Activated CD4-positive, alpha-beta T cell treated with anti-CD3 and anti-CD28 coated beads, Interleukin-2, Interleukin-6, amounts not matched to agents 100 ng/mL and 50 ng/mL, durations not matched to agents 16 hours and 8 hours (primary cell): ENCODE results near the gene NHLH2.

Experiments
- DNase-seq: peaks from one replicate; pipeline ENCODE4 v3.0.0-alpha.2; 2020

NHLH2 gene

DNA sequence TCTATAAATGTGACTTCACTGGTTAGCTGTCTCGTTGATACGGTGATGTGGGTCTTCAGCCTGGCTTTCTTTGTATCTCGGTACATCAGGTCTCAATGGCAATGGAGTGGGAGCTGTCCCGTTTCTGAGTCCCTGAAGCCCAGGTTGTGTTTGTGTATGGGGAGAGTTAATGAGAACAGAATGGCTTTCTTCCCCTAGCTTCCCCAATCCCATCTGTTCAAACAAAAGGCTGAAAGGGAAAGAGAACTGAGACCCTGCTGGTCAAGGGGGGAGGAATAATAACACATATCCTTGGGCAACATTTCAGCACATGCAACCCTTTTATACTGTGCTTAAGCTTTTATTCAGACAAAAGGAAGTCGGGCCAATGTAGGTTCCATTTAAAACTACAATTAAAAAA lies 44.0 kb downstream of the NHLH2 start:
- no peak for DNase-seq

DNA sequence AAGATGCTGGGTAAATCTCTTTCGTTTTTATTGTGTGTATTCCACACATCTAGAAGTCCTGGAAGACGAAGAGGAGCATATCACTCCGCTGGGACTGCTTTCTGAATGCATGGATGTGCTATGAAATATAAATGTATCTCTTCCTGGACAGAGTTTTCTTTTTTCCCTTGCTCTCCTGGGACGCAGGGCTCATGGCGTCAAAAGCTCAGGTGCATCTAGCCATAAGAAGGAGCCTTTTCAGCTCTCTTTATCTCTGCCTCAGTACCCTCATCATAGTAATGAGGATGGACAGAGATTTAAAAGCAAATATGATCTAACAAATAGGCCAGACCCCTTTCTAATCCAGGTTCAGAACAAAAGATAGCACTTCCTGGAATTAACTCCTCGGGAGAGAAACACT lies 44.9 kb downstream of the NHLH2 start:
- DNase-seq = no peak

- no peak for DNase-seq
Measured at GRCh38 chr1:115794976-115795639, 45.8 kb downstream of the NHLH2 start.

DNA sequence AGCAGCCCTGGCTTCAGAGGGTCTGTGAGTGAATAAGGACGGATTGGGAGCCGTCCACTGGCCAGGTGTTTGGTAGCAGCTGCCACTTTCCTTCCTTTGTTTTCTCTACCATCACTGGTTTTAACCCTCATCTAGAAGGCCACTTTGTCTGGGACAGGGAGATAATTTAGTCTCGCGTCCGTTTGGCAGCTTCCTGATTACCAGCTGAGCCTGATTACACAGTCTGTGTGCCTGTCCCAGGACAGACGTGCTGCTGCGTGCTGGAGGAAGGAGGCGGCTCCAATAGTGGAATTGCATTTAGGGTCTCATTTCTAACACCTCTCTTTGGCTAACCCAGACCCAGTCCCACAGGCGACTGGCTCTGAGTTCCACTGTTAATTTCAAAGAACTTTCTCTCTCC lies 47.8 kb downstream of the NHLH2 start:
- DNase-seq = no peak

DNA sequence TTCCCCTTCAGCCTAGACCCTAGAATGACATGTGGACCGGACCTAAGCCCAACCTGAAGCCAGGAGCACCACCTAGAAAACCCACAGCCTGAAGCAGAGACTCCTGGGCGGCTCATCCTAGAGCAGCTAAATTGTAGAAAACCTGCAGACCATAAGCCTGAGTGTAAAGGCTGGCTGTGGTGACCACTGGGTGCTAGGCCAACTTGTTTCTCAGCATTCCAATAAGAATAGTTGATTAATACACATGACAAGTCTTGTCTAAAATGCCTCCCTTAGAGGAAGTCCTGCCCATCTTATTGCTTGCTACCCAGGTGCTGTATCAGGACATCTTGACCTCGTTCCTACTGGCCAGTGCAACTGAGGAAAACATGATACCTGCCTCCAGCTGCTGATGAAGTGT lies 49.1 kb downstream of the NHLH2 start:
- DNase-seq = no peak

- no peak for DNase-seq
Measured at GRCh38 chr1:115790846-115791245, 50.1 kb downstream of the NHLH2 start.

DNA sequence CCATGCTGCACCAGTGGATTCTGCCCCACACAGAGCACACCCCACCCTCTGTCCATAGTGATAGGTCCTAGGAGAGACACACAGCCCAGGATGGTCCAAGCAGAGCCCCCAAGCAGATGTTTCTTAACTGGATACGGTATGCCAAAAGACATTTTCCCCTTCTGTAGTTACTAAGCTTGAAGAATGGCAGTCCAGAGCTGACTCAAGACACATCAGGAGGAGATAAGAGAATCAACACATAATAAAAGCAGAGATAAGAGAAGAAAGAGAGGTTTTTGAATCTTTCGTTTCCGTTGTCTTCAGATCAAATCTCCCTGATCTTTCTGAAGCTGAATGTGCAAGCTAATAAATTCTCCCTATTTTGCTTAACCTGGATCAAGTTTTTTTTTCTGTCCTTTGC lies 50.6 kb downstream of the NHLH2 start:
- no peak for DNase-seq
